ENCODE results near the gene PTPRE.

Gene PTPRE

GRCh38 chr10:127871631-127872010, 35.3 kb upstream of the PTPRE start:
- no peak overlapping the region for H3K4me3 ChIP-seq (ENCODE audit: insufficient read length, low read depth)
- DNase-seq (ENCODE audit: low read depth, low spot score) = no peak
- H3K9me3 ChIP-seq (ENCODE audit: insufficient read depth, low read length) = peaks cover 11% of the 10 kb centered on the region; the same call in 1 of the 2 replicates
- TF ChIP-seq YY1 (IDR thresholded peaks at IDR 0.05; ENCODE audit: insufficient read depth, insufficient read length) = no peak
- TF ChIP-seq ZNF274 (IDR thresholded peaks at IDR 0.05; ENCODE audit: low read depth, low read length) = no peak
- no peak for TF ChIP-seq SUZ12 (IDR thresholded peaks at IDR 0.05; ENCODE audit: extremely low read depth, insufficient read depth, insufficient read length)
- H3K27me3 ChIP-seq (ENCODE audit: insufficient read depth, insufficient read length) = no peaks in the 10 kb centered on the region
- H3K36me3 ChIP-seq (ENCODE audit: insufficient read depth, insufficient read length, low read length) = no peaks in the 10 kb centered on the region
- no peaks in the 10 kb centered on the region for H3K4me1 ChIP-seq (ENCODE audit: insufficient read depth, insufficient read length)
- no peak overlapping the region for H3K9ac ChIP-seq (ENCODE audit: insufficient read length, low read depth)

- H3K27me3 ChIP-seq (ENCODE audit: insufficient read depth, insufficient read length) = no peaks in the 10 kb centered on the region
- H3K4me3 ChIP-seq (ENCODE audit: insufficient read length, low read depth) = no peak overlapping the region
- DNase-seq (ENCODE audit: low read depth, low spot score) = no peak
- H3K4me1 ChIP-seq (ENCODE audit: insufficient read depth, insufficient read length) = no peaks in the 10 kb centered on the region
- no peaks in the 10 kb centered on the region for H3K36me3 ChIP-seq (ENCODE audit: insufficient read depth, insufficient read length, low read length)
- H3K9me3 ChIP-seq (ENCODE audit: insufficient read depth, low read length) = peaks cover 11% of the 10 kb centered on the region; the same call in 1 of the 2 replicates
- TF ChIP-seq ZNF274 (IDR thresholded peaks at IDR 0.05; ENCODE audit: low read depth, low read length) = no peak
- no peak for TF ChIP-seq YY1 (IDR thresholded peaks at IDR 0.05; ENCODE audit: insufficient read depth, insufficient read length)
- TF ChIP-seq SUZ12 (IDR thresholded peaks at IDR 0.05; ENCODE audit: extremely low read depth, insufficient read depth, insufficient read length) = no peak
- no peak overlapping the region for H3K9ac ChIP-seq (ENCODE audit: insufficient read length, low read depth)
Observed at GRCh38 chr10:127872011-127872761, 34.7 kb upstream of the PTPRE start.

- no peak overlapping the region for H3K9ac ChIP-seq (ENCODE audit: insufficient read length, low read depth)
- peaks cover 11% of the 10 kb centered on the region; the same call in 1 of the 2 replicates for H3K9me3 ChIP-seq (ENCODE audit: insufficient read depth, low read length)
- TF ChIP-seq ZNF274 (IDR thresholded peaks at IDR 0.05; ENCODE audit: low read depth, low read length) (no peak), SUZ12 (IDR thresholded peaks at IDR 0.05; ENCODE audit: extremely low read depth, insufficient read depth, insufficient read length) (no peak), YY1 (IDR thresholded peaks at IDR 0.05; ENCODE audit: insufficient read depth, insufficient read length) (no peak)
- H3K4me1 ChIP-seq (ENCODE audit: insufficient read depth, insufficient read length) = no peaks in the 10 kb centered on the region
- no peaks in the 10 kb centered on the region for H3K36me3 ChIP-seq (ENCODE audit: insufficient read depth, insufficient read length, low read length)
- no peak for DNase-seq (ENCODE audit: low read depth, low spot score)
- no peak overlapping the region for H3K4me3 ChIP-seq (ENCODE audit: insufficient read length, low read depth)
- no peaks in the 10 kb centered on the region for H3K27me3 ChIP-seq (ENCODE audit: insufficient read depth, insufficient read length)
Observed at GRCh38 chr10:127872871-127873600, 33.9 kb upstream of the PTPRE start.

- Histone ChIP-seq H3K4me1 (ENCODE audit: insufficient read depth, insufficient read length) (no peaks in the 10 kb centered on the region), H3K27me3 (ENCODE audit: insufficient read depth, insufficient read length) (no peaks in the 10 kb centered on the region), H3K9me3 (ENCODE audit: insufficient read depth, low read length) (peaks cover 11% of the 10 kb centered on the region; the same call in 1 of the 2 replicates), H3K36me3 (ENCODE audit: insufficient read depth, insufficient read length, low read length) (no peaks in the 10 kb centered on the region), H3K9ac (ENCODE audit: insufficient read length, low read depth) (no peak overlapping the region), H3K4me3 (ENCODE audit: insufficient read length, low read depth) (no peak overlapping the region)
- DNase-seq (ENCODE audit: low read depth, low spot score) = no peak
- TF ChIP-seq YY1 (IDR thresholded peaks at IDR 0.05; ENCODE audit: insufficient read depth, insufficient read length) (no peak), SUZ12 (IDR thresholded peaks at IDR 0.05; ENCODE audit: extremely low read depth, insufficient read depth, insufficient read length) (no peak), ZNF274 (IDR thresholded peaks at IDR 0.05; ENCODE audit: low read depth, low read length) (no peak)
Observed at GRCh38 chr10:127873901-127874470, 32.9 kb upstream of the PTPRE start.

GRCh38 chr10:127874671-127875448, 32.0 kb upstream of the PTPRE start:
- no peak for DNase-seq (ENCODE audit: low read depth, low spot score)
- Histone ChIP-seq H3K9ac (ENCODE audit: insufficient read length, low read depth) (no peak overlapping the region), H3K4me1 (ENCODE audit: insufficient read depth, insufficient read length) (no peaks in the 10 kb centered on the region), H3K27me3 (ENCODE audit: insufficient read depth, insufficient read length) (no peaks in the 10 kb centered on the region), H3K9me3 (ENCODE audit: insufficient read depth, low read length) (peaks cover 5% of the 10 kb centered on the region; the same call in 1 of the 2 replicates), H3K36me3 (ENCODE audit: insufficient read depth, insufficient read length, low read length) (no peaks in the 10 kb centered on the region), H3K4me3 (ENCODE audit: insufficient read length, low read depth) (no peak overlapping the region)
- TF ChIP-seq YY1 (IDR thresholded peaks at IDR 0.05; ENCODE audit: insufficient read depth, insufficient read length) = no peak
- no peak for TF ChIP-seq SUZ12 (IDR thresholded peaks at IDR 0.05; ENCODE audit: extremely low read depth, insufficient read depth, insufficient read length)
- TF ChIP-seq ZNF274 (IDR thresholded peaks at IDR 0.05; ENCODE audit: low read depth, low read length) = no peak

- H3K27me3 ChIP-seq (ENCODE audit: insufficient read depth, insufficient read length) = no peaks in the 10 kb centered on the region
- H3K9me3 ChIP-seq (ENCODE audit: insufficient read depth, low read length) = no peaks in the 10 kb centered on the region
- no peaks in the 10 kb centered on the region for H3K4me1 ChIP-seq (ENCODE audit: insufficient read depth, insufficient read length)
- H3K36me3 ChIP-seq (ENCODE audit: insufficient read depth, insufficient read length, low read length) = no peaks in the 10 kb centered on the region
- H3K9ac ChIP-seq (ENCODE audit: insufficient read length, low read depth) = no peak overlapping the region
- no peak overlapping the region for H3K4me3 ChIP-seq (ENCODE audit: insufficient read length, low read depth)
- TF ChIP-seq SUZ12 (IDR thresholded peaks at IDR 0.05; ENCODE audit: extremely low read depth, insufficient read depth, insufficient read length) (no peak), YY1 (IDR thresholded peaks at IDR 0.05; ENCODE audit: insufficient read depth, insufficient read length) (no peak), ZNF274 (IDR thresholded peaks at IDR 0.05; ENCODE audit: low read depth, low read length) (no peak)
- DNase-seq (ENCODE audit: low read depth, low spot score) = no peak
Observed at GRCh38 chr10:127875449-127875765, 31.5 kb upstream of the PTPRE start.
